ENCODE results near the gene DZIP3.

GRCh38 chr3:108603691-108604090 lies 14.2 kb downstream of the DZIP3 start:
- no peak for TF ChIP-seq CTCF (conservative IDR thresholded peaks at IDR 0.05 in 1 of 2, IDR thresholded peaks at IDR 0.05 in 1 of 2; ENCODE audit: extremely low read depth in 1 of 2, insufficient read depth in 1 of 2, low read depth in 1 of 2, low read length in 2 of 2)
- no peak for TF ChIP-seq EZH2 (IDR thresholded peaks at IDR 0.05; ENCODE audit: borderline replicate concordance, low read length)

Data from mammary epithelial cell (primary cell).